RWPE2 (cell line): ENCODE results near the gene CSNK1G2.

Experiments used
- ATAC-seq: fragments of 200-7000 bp; cut with Tn5 transposase; 3 replicates; pipeline ENCODE4 v1.9.1; 2021; ENCODE audit warnings: low read depth
- DNase-seq: peaks from one replicate; pipeline ENCODE4 v3.0.0-alpha.2; 2020; ENCODE audit warnings: low spot score
- H3K27ac ChIP-seq: fragments of 450-650 bp; 2 replicates; pipeline ENCODE4 v1.5.1; 2017; ENCODE audit warnings: mild to moderate bottlenecking; ENCODE audit not compliant: poor library complexity, severe bottlenecking
- H3K27me3 ChIP-seq: fragments of 250-450 bp; sonication (Bioruptor Pico); 2 replicates; pipeline ENCODE4 v1.5.1; 2021; ENCODE audit warnings: mild to moderate bottlenecking, moderate library complexity; ENCODE audit not compliant: insufficient read depth, poor library complexity, severe bottlenecking
- H3K36me3 ChIP-seq: fragments of 250-450 bp; sonication (Bioruptor Pico); 2 replicates; pipeline ENCODE4 v1.5.1; 2020; ENCODE audit warnings: low read depth, mild to moderate bottlenecking, moderate library complexity
- H3K4me1 ChIP-seq: fragments of 250-450 bp; sonication (Bioruptor Pico); 2 replicates; pipeline ENCODE4 v1.5.1; 2021; ENCODE audit warnings: mild to moderate bottlenecking, moderate library complexity; ENCODE audit not compliant: insufficient read depth, poor library complexity, severe bottlenecking
- H3K4me3 ChIP-seq: fragments of 250-450 bp; sonication (Bioruptor Pico); 2 replicates; pipeline ENCODE4 v1.5.1; 2021; ENCODE audit warnings: mild to moderate bottlenecking, moderate library complexity; ENCODE audit not compliant: severe bottlenecking
- H3K9me3 ChIP-seq: fragments of 250-450 bp; sonication (Bioruptor Pico); 2 replicates; pipeline ENCODE4 v1.5.1; 2021; ENCODE audit warnings: mild to moderate bottlenecking, moderate library complexity; ENCODE audit not compliant: severe bottlenecking
- TF ChIP-seq, protein P1 (sequence below): fragments of 450-650 bp; IDR thresholded peaks from one replicate; pipeline ENCODE4 v1.5.1; 2017; ENCODE audit warnings: mild to moderate bottlenecking, moderate library complexity; ENCODE audit not compliant: poor library complexity, severe bottlenecking

Gene CSNK1G2

DNA sequence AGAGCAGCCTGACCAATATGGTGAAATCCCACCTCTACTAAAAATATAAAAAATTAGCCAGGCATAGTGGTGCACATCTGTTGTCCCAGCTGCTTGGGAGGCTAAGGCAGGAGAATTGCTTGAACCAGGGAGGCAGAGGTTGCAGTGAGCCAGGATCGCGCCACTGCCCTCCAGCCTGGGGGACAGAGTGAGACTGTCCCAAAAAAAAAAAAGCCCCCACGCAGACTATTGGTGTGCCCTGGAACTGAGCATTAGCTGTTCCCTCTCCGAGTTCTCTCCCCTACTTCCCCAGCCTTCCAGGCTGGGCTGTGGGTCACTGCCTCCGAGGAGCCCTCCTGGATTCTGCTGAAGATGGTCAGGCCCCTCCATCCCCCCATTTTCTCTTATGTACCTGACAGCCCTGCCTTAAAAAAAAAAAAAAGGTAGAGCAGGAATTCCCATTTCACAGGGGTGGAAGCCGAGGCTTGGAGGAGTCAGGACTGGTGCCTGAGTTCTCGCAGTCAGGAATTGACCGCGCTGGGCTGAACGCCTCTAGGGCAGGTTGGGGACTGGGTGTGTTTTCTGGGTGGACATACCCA, 33.9 kb upstream of the CSNK1G2 start:
- H3K36me3 ChIP-seq, result peaks cover 9% of the 10 kb centered on the region; the same call in 1 of the 2 replicates
- DNase-seq (no peak), ATAC-seq (no peak)
- H3K4me3 ChIP-seq, result peak overlapping the region; percentile 9
- H3K4me1 ChIP-seq, result no peaks in the 10 kb centered on the region
- no peaks in the 10 kb centered on the region for H3K9me3 ChIP-seq
- H3K27me3 ChIP-seq, result no peaks in the 10 kb centered on the region
- peak overlapping the region; percentile 45 for H3K27ac ChIP-seq
- TF ChIP-seq, protein P1, sequence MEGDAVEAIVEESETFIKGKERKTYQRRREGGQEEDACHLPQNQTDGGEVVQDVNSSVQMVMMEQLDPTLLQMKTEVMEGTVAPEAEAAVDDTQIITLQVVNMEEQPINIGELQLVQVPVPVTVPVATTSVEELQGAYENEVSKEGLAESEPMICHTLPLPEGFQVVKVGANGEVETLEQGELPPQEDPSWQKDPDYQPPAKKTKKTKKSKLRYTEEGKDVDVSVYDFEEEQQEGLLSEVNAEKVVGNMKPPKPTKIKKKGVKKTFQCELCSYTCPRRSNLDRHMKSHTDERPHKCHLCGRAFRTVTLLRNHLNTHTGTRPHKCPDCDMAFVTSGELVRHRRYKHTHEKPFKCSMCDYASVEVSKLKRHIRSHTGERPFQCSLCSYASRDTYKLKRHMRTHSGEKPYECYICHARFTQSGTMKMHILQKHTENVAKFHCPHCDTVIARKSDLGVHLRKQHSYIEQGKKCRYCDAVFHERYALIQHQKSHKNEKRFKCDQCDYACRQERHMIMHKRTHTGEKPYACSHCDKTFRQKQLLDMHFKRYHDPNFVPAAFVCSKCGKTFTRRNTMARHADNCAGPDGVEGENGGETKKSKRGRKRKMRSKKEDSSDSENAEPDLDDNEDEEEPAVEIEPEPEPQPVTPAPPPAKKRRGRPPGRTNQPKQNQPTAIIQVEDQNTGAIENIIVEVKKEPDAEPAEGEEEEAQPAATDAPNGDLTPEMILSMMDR, result no peak

DNA sequence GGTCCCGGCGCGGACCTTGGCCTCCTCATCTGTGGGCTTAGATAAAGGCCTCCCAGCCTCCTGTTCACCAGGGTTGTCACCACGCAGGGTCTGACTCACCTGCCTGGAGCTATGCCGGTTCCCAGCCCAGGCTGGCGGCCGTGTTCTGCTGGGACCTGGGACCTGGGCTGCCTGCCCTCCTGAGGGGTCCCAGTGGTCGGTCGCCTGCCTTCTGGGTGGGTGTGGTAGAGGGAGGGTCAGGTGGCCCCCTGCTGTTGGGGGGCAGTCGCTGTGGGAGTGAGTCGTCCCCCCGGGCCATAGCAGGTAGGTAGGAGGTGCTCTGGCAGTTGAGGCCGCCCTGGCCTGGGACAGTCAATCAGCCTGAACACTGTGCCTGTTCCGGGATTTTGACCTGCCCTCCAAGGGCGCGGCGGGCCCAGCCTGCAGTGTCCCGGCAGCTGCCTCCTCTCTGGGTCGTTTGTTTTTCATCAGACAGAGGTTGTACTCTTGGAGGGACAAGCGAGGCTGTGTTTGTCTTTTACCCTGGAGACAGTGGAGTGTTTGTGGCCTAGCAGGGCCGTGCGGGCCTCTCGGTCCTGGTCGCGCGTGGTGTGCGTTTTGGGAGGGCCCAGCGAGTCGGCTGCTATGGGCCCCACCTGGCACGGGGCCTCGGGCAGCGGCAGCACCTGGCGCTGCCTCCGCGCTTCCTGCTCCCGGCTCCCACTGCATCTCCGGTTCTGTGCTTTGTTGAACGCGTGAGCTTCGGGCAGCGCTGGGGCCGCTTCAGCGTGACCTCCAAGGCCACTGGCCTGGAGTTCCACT, 33.2 kb upstream of the CSNK1G2 start:
- DNase-seq (no peak), ATAC-seq (peak; percentile 41; the same call in 2 of the 3 replicates)
- Histone ChIP-seq H3K4me3 (peak overlapping the region; percentile 9), H3K27ac (peak overlapping the region; percentile 45), H3K9me3 (no peaks in the 10 kb centered on the region), H3K4me1 (no peaks in the 10 kb centered on the region), H3K27me3 (no peaks in the 10 kb centered on the region), H3K36me3 (peaks cover 9% of the 10 kb centered on the region; the same call in 1 of the 2 replicates)
- TF ChIP-seq, protein P1, result no peak

DNA sequence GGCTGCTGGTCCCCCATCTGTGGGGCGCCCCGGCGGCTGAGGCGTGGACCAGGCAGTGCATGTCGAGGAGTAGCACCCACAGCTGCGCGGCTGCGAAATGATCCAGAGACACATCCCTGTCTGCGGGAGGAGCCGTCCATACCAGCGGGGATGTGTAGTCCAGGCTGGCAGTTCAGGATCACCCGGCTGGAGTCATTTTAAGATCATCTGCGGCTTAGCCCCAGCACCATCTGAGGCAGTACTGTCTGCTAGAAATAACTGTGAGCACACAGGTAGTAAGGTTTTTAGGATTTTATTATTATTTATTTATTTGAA, 32.7 kb upstream of the CSNK1G2 start:
- H3K4me3 ChIP-seq, result no peak overlapping the region

DNA sequence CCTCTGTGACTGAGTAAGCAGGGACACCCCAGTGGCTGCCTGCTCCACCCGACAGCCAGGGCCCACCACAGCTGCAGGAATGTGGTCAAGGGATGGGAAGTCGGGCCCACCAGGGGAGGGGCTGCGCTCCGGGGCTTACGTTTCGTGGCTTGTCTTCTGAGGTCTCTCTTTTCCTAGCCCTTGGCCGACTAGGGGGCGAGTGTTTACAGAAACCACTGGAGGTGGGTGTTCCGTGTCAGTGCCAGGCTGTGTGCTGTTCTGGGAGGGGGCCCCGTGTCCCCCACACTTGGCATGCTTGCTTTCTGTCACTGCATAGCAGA, 31.3 kb upstream of the CSNK1G2 start:
- H3K27ac ChIP-seq, result no peak overlapping the region
- peaks cover 9% of the 10 kb centered on the region; the same call in 1 of the 2 replicates for H3K36me3 ChIP-seq
- TF ChIP-seq, protein P1, result no peak
- no peak overlapping the region for H3K4me3 ChIP-seq
- DNase-seq (no peak), ATAC-seq (no peak)
- no peaks in the 10 kb centered on the region for H3K9me3 ChIP-seq
- H3K4me1 ChIP-seq, result peaks cover 6% of the 10 kb centered on the region
- H3K27me3 ChIP-seq, result no peaks in the 10 kb centered on the region

More for the DNA sequence above, 32.7 kb upstream of the CSNK1G2 start:
- no peaks in the 10 kb centered on the region for H3K4me1 ChIP-seq
- H3K36me3 ChIP-seq, result peaks cover 9% of the 10 kb centered on the region; the same call in 1 of the 2 replicates
- no peak for DNase-seq
- no peaks in the 10 kb centered on the region for H3K9me3 ChIP-seq
- H3K27me3 ChIP-seq, result no peaks in the 10 kb centered on the region
- TF ChIP-seq, protein P1, result no peak
- H3K27ac ChIP-seq, result peak overlapping the region; percentile 45
- no peak for ATAC-seq

DNA sequence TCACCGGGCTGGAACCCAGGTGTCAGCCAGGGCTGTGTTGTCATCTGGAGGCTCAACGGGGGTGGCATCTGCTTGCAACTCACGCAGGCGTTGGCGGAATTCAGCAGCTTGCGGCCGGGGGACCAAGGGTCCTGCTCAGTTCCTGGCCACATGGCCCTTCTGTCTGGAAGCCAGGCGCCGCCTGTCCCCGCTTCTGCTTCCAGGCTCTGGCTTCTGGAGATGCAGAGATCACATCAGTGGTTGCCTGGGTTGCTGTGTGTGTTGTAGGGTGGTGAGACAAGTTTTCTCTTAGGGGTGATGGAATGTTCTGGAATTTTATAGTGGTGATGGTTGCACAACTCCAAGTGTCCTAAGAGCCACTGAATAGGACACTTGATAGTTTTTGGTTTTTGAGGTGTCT, 30.8 kb upstream of the CSNK1G2 start:
- Histone ChIP-seq H3K4me3 (no peak overlapping the region), H3K9me3 (no peaks in the 10 kb centered on the region), H3K27ac (no peak overlapping the region), H3K27me3 (no peaks in the 10 kb centered on the region), H3K36me3 (peaks cover 9% of the 10 kb centered on the region; the same call in 1 of the 2 replicates), H3K4me1 (peaks cover 6% of the 10 kb centered on the region)
- no peak for ATAC-seq
- TF ChIP-seq, protein P1, result no peak
- DNase-seq, result no peak
